A549 (cell line): ENCODE results near the gene GALP.

Experiments used
- CEBPB ChIP-seq, 2 experiments: fragments of >200 bp in 1 of 2; sonication (Bioruptor Twin) in 1 of 2; formaldehyde crosslinking in 1 of 2; IDR thresholded peaks; 2 replicates each; pipeline ENCODE4 v1.6.1; 2012 to 2016
- CTCF ChIP-seq: fragments of >200 bp; sonication (Bioruptor Twin); formaldehyde crosslinking; IDR thresholded peaks from 3 replicates; pipeline ENCODE4 v1.5.1; 2016
- FOSL2 ChIP-seq, 2 experiments: fragments of 450-650 bp in 1 of 2; fragments of >200 bp in 1 of 2; sonication (Bioruptor Twin) in 1 of 2; formaldehyde crosslinking; IDR thresholded peaks; 2 replicates each; pipeline versions ENCODE4 v1.5.0 to v1.6.1; 2016 to 2020; ENCODE audit warnings: mild to moderate bottlenecking in 1 of 2, moderate library complexity in 1 of 2
- GATA3 ChIP-seq: IDR thresholded peaks from 2 replicates; pipeline ENCODE4 v1.6.1; 2012; ENCODE audit warnings: borderline replicate concordance
- HDAC2 ChIP-seq: fragments of 200-600 bp; sonication (generic); IDR thresholded peaks from 2 replicates; pipeline ENCODE4 v1.6.1; 2016
- HES2 ChIP-seq: fragments of >200 bp; sonication (Bioruptor Twin); formaldehyde crosslinking; IDR thresholded peaks from 2 replicates; pipeline ENCODE4 v1.6.1; 2016
- MYC ChIP-seq: IDR thresholded peaks from 2 replicates; pipeline ENCODE4 v1.6.1; 2012; ENCODE audit warnings: mild to moderate bottlenecking, inconsistent platforms, low read length, improper control_type of control experiment, borderline replicate concordance
- POLR2A ChIP-seq: IDR thresholded peaks from 2 replicates; pipeline ENCODE4 v1.6.1; 2012; ENCODE audit warnings: mild to moderate bottlenecking, low read length
- RAD21 ChIP-seq, 2 experiments: fragments of >200 bp in 1 of 2; sonication (Bioruptor Twin) in 1 of 2; formaldehyde crosslinking in 1 of 2; IDR thresholded peaks in 1 of 2; conservative IDR thresholded peaks in 1 of 2; 2 replicates in 1 of 2; 3 replicates in 1 of 2; pipeline ENCODE4 v1.6.1; 2012 to 2018; ENCODE audit warnings: inconsistent platforms in 1 of 2
- REST ChIP-seq: fragments of 200-600 bp; sonication (generic); IDR thresholded peaks from 2 replicates; pipeline ENCODE4 v1.6.1; 2016; ENCODE audit warnings: antibody characterized with exemption, mild to moderate bottlenecking, moderate library complexity
- TF ChIP-seq, protein P1 (sequence below): fragments of 450-650 bp; IDR thresholded peaks from 2 replicates; pipeline ENCODE4 v1.6.1; 2014; ENCODE audit warnings: antibody characterized with exemption

DNA sequence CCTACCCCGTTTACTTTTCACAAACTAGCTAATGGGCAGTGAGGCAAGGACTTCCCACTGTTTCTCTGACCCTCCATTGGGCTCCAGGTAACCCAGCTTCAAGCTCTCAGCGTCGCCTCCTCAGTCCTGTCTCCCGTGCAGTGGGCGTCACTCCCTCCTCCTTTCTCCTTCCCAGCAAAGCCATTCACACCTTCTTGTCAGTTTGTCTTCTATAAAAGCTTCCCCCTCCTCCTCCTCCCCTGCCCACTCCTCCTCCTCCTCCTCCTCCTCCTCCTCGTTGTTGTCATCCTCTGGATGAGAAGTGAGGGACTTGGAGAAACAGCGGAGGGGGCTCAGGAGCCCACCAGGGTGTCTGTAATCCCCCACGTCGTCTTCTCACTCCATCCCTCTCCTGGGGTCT is 1.7 kb upstream of the GALP start:
- no peak for TF ChIP-seq CTCF
- no peak for TF ChIP-seq REST
- no peak for TF ChIP-seq RAD21 (conservative IDR thresholded peaks at IDR 0.05 in 1 of 2, IDR thresholded peaks at IDR 0.05 in 1 of 2)
- TF ChIP-seq CEBPB (IDR thresholded peaks at IDR 0.05): no peak
- no peak for TF ChIP-seq FOSL2 (IDR thresholded peaks at IDR 0.05)
- TF ChIP-seq FOSL2 (CRISPR knock-in tag; IDR thresholded peaks at IDR 0.05): no peak
- no peak for TF ChIP-seq POLR2A
- TF ChIP-seq GATA3: no peak
- TF ChIP-seq HES2: no peak
- no peak for TF ChIP-seq HDAC2
- no peak for TF ChIP-seq MYC
- TF ChIP-seq, protein P1, sequence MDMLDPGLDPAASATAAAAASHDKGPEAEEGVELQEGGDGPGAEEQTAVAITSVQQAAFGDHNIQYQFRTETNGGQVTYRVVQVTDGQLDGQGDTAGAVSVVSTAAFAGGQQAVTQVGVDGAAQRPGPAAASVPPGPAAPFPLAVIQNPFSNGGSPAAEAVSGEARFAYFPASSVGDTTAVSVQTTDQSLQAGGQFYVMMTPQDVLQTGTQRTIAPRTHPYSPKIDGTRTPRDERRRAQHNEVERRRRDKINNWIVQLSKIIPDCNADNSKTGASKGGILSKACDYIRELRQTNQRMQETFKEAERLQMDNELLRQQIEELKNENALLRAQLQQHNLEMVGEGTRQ: no peak
